HG02973 (cell line): ENCODE results near the gene TTC39B.
"Not testable (repeated sequence)": the region's sequence is repeated elsewhere in the genome, so short reads cannot be mapped to it uniquely, and the experiment has no call there.

Experiments
- ATAC-seq: cut with Tn5 transposase; IDR thresholded peaks from one replicate; pipeline ENCODE4 v1.9.1; 2021; ENCODE audit warnings: moderate library complexity; ENCODE audit not compliant: unreplicated experiment

The TTC39B gene

DNA sequence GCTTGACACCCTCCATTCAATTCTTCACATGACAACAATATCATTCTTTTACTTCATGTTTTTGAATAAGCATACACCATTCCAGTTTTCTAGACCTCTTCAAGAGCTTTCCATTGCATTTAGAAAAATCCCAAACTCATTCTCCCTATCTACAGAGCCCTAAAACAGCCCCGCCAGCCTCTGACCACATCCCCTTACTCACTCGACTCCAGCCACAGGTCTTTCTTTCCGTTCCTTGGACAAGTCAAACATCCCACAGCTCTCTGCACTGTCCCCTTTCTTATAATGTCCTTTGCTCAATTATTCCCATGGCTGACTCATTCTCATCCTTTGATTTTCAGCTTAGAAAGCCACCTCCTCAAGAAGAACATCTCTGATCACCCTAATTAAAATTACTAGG, 38.2 kb downstream of the TTC39B start:
- ATAC-seq = no peak

DNA sequence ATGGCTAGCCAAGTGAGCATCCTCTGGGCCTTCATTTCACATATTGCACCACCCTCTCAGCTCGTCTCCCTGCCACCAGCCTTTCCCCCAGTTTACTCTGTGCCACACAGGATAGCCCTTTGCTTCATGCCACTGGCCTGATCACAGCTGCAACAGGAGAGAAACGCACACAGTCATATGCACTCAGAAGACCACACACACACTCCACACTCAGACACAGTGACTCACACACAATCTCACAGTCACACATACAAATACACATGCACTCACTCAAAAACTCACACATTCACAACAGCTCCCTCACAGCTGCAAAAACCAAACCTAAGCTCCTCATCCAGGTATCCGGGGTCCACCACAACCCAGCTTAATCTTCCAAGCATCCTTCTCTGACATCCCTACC, 38.7 kb downstream of the TTC39B start:
- ATAC-seq = no peak

DNA sequence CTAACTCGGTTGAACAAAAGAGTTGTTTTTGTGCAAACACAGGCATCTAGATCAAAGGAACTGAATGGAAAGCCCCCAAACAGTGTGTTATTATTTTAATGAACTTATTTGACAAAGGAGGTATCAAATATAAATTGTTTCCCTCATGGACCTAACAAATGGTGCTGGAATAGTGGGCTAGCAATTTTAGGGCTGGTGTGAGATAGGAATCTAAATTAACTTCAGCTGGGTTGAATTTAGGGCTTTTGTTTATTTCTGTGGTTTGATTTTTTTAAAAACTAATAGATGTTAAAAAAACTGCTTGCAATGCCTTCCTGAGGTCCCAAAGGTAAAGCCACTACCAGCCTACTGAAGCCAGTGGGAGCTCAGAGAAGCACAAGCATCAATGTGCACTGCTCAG, 42.1 kb downstream of the TTC39B start:
- no peak for ATAC-seq

DNA sequence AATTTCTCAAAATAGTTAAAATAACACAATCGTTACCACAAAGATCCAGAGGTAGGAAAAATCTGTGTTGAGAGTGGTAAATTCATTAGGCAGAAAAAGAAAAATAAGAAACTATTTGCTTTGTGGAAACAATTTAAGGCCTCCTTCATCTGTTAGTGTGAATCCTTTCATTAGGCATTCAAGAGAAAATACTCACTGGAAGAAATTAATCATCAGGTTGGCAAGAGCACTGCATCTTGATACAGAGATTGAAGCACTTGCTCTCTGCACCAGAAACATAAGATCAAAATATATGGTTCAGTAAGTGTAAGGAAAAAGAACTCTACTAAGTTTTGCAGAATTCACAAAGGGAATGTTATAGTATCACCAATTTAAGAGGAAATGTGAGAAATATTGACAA, 44.4 kb downstream of the TTC39B start:
- ATAC-seq = no peak

DNA sequence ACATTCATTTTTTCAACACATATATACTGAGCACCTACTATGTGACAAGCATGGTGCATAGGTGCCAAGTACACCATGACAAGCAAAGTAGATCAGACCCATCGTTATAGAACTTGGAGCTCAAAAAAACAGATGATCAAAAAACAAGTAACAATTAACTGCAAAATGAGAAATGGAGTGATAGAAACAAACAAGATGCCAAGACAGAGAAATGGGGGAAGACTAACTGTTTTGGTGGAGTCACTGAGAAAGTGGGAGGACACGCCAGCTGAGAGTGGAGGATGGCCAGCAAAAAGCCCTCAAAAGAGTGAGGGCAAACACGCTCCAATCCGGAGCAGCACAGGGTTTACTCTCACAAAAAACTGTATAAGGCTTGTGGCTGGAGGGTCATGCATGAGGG, 50.6 kb downstream of the TTC39B start:
- ATAC-seq = no peak

DNA sequence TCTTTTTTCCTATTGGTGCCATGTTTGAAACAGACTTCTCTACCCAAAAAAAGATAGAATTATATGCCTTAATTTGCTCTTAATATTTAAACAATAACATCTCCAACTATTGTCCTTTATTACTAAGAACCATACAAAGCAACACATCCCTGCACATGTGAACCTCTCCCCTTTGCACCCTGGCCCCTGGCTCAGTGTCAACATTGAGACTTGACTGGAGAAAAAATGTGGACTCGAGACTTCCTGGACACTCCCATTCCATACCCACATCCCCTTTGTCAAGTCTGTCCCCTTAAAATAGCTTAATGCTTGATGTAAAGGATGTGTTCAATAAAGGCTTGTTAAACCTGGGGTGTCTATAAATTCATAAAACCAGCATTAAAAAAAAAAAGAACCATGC, 53.2 kb downstream of the TTC39B start:
- no peak for ATAC-seq

DNA sequence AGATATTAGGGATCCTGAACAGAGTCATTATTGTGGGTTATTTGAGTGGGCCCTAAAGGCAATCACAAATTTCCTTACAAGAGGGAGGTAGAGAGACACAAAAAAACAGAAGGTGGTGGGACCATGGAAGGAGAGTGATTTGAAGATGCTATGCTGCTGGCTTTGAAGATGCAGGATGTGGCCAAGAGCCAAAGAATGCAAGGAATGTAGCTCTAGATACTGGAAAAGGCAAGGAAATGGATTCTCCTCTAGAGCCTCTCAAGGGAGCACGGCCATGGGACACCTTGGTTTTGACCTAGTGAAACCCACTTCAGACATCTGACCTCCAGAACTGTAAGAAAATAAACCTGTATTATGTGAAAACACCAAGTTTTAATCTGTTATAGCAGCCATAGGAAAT, 53.8 kb downstream of the TTC39B start:
- ATAC-seq = no peak

DNA sequence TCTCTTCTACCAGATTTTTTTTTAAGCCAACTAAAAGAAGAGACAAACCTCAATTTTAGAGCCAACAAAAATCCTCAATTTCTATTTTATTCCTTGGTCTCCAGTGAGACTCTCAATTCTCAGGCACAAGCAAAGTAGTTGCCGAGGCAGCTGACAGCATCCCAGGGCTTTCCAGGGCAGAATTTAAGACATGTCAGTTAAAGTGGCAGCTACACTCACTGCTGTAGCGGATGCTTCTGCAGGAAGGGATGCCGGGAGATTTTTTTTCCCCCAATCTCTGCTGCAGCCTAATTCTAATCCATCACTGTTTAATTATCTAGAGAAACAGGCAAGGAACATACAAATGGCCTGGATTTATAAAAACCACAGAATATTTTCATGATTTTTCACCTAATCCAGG, 57.0 kb downstream of the TTC39B start:
- no peak for ATAC-seq

DNA sequence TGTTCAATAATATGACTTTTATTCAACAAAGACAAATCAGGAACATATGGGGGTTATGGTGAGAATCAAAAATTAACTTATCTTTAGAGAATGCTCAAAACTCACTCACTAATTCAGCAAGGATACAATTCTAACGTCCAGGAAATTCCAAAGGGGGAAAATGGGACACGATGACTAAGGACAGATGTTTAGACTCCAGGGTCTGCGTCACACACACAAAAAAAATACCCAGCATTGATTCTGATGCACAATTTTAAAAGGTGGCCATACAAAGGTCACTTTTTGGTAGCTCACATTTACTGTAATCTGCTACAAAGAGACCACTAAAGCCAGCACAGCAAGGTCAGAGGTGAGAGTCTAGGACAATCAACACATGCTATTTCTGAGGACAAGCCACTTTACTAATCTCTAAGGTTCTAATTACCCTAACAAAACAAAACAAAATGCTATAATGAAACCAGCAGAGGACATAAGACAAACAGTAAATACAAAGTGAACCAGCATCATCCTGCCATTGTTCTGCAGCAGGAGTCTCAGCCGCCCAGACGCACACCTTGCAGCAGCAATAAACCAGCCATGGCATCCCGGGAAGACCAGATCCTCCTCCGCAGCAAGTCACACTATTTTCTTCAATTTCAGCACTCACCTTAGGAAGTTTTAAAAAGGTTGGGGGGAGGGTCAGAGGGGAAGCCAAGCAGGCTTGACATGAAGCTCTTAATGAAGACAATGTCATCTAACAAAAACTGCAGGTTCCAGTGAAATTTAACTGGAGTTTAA, 57.8 kb downstream of the TTC39B start:
- ATAC-seq = no peak

DNA sequence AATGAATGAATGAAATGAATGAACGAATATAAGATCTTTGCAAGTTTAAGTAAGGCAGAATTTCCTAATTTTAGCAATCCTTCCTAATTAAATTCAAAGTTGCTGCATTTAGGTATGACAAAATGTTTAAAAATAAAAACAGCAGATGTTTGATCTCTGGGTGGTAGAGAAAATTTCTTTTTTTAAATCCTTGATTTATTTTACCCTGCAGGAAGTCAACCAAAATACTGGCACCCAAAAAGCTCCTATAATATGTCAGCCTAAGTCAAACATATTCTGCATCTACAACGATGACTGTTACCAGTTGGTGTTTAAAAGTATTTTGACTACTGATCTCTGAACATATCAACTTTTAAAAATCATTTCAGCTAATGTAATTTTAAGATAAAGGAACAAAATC, 58.4 kb downstream of the TTC39B start:
- no peak for ATAC-seq

DNA sequence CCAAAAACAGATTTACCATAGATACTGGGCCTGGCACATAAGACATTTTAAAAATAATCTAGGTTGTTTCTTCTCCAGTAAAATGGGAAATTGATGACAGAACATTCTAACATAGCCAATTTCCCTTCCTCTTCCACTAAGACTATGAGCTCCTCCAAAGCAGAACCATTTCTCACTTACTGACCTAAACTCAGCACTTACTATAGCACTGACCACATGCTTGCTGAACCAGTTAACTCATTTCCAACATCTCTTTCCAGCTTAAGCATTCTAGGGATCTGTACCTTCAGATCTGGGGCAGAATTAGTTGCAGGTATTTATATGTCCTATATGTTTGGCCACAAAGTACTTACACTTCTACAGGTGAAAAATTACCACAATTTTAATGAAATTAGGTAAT, 58.9 kb downstream of the TTC39B start:
- no peak for ATAC-seq

DNA sequence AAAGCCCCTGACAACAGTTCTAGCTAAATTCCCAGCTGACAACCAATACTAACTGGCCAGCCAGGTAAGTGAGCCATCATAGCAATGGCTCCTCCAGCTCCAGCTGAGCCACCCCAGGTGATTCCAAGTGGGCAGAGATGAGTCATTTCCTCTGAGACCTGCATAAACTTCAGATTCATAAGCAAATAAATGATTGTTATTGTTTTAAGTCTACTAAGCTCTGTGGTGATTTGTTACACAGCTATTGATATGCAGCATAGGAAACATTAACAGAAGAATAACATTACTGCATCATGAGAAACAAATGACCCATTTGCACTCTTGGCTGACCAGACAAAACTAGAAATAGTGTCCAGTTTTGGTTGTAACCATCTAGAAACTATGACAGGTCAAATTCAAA, 60.3 kb downstream of the TTC39B start:
- no peak for ATAC-seq

DNA sequence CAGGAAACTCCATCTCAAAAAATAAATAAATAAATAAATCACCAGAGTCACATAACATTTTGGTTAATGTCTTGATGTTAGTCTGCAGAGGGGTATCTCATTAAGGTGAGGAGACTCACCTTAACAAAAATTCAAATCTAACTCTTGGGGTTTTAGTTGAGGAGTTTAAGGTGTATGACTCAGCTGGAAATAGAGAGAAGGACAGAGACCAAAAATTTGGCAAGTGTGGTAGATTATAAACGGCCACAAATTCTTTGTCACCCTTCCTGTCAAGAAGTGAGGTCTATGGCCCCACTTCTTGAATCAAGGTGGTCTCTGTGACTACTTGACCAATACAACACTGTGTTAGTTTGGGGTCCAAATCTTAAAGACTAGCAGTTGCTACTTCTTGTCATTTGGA, 60.8 kb downstream of the TTC39B start:
- no peak for ATAC-seq

DNA sequence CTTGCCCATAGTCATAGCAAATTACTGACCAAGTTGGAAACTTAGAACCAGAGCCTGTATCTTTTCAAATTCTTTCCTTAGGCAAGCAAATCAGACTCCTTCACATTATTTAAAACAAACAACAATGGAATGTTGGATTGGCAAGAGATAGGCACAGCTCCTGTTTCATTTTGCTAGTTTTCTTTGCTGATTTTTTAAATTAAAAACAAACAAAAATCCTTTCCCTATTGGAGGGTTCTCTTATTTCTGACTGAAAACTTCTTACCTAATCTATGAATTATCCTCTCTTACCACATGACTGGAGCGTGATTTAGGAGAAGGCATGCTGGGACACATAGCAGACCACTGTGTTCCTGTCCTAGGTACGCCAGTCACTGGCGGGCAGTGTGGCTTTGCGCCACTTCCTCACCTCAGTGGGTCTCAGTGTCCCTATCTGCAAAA, 63.0 kb downstream of the TTC39B start:
- ATAC-seq = no peak

DNA sequence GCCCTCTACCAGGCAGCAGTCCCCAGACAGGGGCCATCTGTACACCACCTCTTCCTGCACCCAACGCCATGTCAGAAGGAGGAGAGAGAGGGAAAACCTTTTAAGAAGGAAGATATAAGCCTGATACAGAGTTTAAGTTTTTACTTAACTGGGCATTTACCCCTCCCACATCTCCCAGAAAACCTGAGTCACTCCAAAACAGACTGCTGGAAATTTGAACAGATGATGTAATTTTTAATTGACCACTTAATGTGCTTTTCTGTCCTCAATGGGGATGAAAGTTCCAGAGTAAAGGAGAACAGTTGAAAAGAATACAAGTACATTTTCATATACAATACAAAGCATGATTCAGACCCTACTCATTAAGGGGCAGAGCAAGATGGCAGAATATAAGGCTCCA, 63.9 kb downstream of the TTC39B start:
- no peak for ATAC-seq

DNA sequence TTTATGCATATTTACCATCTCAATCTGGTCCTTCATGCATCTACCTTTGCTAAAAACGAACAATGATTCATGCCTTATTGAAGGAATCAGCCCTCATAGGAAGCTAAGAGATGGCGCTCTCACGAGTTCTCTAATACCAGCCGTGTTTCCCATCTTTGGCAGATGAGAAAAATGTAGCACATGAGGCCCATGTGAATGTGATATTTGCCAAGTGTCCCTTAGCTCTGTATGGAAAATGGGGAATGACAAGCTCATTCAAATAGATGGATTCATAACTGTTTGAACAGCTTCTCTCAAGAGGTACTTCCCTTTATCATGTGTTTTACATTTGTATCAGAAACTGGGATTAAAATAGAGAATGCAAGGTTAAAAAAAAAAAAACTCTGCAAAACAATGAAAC, 66.1 kb downstream of the TTC39B start:
- ATAC-seq = no peak

DNA sequence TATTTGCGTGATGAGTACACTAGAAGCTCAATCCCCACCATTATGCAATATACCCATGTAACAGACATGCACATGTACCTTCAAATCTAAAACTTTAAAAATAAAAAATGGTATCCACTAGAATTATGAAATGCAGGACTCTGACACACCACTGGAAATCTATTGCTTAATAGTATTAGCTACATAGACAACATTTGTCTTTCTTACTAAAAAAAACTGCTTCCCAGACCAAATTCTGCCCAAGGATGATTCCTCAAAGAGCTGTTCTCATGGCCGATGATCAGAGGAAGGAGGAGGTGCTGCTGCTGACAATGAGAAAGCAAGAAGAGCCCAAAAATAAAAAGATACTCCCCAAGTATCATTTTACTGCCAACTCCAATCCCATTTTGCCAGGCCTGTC, 67.2 kb downstream of the TTC39B start:
- no peak for ATAC-seq

DNA sequence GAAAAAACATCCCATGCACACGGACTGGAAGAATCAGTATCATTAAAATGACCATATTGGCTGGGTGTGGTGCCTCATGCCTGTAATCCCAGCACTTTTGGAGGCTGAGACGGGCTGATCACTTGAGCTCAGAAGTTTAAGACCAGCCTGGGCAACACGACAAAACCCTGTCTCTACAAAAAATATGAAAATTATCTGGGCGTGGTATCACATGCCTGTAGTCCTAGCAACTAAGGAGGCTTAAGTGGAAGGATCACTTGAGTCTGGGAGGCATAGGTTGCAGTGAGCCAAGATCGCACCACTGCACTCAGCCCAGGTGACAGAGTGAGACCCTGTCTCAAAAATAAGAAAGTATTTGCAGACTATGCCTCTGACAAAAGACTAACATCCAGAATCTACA, 68.4 kb downstream of the TTC39B start:
- no peak for ATAC-seq

DNA sequence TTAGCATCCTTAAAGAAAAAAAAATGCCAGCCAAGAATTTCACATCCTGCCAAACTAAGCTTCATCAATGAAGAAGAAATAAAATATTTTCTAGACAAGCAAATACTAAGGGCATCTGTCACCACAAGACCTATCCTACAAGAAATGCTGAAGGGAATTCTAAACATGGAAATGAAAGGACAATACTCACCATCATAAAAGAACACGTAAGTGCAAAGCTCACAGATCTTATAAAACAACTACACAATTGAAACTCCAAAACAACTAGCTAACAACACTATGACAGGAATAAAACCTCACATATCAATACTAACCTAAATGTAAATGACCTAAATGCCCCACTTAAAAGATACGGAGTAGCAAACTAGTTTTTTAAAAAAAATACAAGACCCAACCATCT, 71.4 kb downstream of the TTC39B start:
- no peak for ATAC-seq

DNA sequence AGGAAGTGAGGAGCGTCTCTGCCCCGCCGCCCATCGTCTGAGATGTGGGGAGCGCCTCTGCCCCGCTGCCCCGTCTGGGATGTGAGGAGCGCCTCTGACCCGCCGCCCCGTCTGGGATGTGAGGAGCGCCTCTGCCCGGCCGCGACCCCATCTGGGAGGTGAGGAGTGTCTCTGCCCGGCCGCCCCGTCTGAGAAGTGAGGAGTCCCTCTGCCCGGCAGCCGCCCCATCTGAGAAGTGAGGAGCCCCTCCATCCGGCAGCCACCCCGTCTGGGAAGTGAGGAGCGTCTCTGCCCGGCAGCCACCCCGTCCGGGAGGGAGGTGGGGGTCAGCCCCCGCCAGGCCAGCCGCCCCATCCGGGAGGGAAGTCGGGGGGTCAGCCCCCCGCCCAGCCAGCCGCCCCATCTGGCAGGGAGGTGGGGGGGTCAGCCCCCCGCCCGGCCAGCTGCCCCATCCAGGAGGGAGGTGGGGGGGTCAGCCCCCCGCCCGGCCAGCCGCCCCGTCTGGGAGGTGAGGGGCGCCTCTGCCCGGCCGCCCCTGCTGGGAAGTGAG, 73.0 kb downstream of the TTC39B start:
- not testable (repeated sequence) for ATAC-seq

DNA sequence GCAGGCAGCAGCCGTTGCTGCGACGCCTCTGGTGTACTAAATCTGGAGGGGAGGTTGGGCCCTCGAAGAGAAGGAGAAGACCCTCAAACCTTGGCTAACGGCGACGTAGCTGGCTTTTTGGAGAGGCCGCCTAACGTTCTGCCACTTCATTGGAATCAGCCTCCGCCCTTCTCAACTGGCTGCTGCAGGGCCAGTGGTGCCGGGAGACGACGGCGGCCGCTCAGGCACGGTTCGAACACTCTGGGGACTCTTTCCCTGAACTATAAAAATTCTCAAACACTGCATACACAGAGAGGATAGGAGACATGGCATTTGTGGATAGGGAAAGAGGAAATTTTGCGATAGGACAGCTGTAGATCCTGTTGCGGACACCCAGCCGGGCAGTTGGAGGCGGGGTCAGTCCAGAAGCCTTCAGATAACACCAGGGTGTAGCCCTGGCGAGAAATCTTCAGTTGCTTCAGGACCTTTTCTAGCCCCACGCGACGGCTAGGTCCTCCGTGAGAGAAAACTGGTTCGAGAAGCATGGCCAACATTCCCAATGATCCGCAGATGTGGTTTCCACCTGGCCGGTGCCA, 74.2 kb downstream of the TTC39B start:
- ATAC-seq = not testable (repeated sequence)

DNA sequence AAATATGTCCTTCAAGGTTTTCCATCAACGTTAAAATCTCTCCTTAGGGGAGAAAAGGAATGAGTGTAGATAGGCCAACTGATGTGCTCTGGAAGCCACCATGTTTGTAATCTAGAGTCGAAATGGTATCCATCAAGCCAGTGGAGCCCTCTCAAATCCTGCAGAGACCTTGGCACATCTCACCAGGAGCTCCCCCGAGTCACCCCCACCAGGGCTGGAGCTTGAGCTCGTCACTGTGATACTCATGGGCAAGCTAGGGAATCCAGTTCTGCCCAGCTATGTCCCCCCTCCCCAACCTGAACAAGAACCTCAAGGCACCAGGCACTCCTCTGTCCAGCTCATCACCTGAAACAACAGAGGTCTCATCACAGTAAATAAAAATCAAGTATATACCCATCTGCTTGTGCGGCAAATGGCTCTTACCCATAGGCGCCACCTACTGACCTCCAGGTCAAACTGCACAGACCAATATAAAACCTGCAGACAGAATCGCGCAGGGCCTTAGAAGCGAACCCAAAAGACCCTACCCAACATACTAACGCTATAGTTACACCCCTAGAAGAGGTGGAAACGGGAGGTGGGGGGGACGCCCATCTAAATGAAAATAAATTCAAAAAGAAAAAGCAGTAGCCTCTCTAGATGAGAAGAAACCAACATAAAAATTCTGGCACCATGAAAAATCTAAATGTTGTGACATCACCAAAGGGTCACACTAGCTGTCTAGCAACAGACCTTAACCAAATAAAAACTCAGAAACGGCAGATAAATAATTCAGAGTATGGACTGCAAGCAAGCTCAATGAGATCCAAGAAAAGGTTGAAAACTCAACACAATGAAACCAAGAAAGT, 75.0 kb downstream of the TTC39B start:
- ATAC-seq = peak; percentile 60
